Peyer's patch (tissue), 4 donors: ENCODE data around the gene SYT7.

Experiments
- POLR2A ChIP-seq, 2 donors: fragments of 450-650 bp; IDR thresholded peaks; one replicate each; pipeline ENCODE4 v1.5.1; 2017; ENCODE audit warnings: antibody characterized with exemption in 2 of 2, mild to moderate bottlenecking in 2 of 2, moderate library complexity in 2 of 2
- TF ChIP-seq, protein P1 (sequence below), 6 experiments: fragments of 450-650 bp in 4 of 6; fragments of 200-600 bp in 2 of 6; sonication (generic) in 1 of 6; IDR thresholded peaks; one replicate each; pipeline ENCODE4 v1.5.1; 2017 to 2019; ENCODE audit warnings: antibody characterized with exemption in 6 of 6, mild to moderate bottlenecking in 3 of 6, moderate library complexity in 1 of 6

DNA sequence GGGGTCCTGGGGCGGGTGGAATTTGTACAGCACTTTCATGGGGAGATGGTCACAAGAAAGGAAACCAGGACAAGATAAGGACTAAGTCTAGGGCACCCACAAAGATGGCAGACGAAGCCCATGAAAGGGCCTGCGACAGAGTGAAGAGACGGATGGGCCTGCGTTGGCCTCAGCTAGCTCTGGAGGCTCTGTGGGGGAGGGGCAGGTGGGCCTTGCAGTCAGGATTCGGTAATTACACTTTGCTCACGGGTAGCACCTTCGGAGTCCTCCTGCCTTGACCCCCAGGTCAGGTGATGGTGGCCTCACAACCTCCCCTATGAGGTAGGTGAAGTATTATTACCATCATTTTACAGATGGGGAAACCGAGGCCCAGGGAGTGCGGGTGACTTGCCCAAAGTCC lies 65.2 kb downstream of the SYT7 start:
- no peak for TF ChIP-seq POLR2A (IDR thresholded peaks at IDR 0.05)
- TF ChIP-seq, protein P1, sequence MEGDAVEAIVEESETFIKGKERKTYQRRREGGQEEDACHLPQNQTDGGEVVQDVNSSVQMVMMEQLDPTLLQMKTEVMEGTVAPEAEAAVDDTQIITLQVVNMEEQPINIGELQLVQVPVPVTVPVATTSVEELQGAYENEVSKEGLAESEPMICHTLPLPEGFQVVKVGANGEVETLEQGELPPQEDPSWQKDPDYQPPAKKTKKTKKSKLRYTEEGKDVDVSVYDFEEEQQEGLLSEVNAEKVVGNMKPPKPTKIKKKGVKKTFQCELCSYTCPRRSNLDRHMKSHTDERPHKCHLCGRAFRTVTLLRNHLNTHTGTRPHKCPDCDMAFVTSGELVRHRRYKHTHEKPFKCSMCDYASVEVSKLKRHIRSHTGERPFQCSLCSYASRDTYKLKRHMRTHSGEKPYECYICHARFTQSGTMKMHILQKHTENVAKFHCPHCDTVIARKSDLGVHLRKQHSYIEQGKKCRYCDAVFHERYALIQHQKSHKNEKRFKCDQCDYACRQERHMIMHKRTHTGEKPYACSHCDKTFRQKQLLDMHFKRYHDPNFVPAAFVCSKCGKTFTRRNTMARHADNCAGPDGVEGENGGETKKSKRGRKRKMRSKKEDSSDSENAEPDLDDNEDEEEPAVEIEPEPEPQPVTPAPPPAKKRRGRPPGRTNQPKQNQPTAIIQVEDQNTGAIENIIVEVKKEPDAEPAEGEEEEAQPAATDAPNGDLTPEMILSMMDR (IDR thresholded peaks at IDR 0.05), result no peak
